OCI-LY7 (cell line): ENCODE data around the gene PIGW.

Experiments used
- EZH2phosphoT487 ChIP-seq: fragments of 200-600 bp; sonication (generic); IDR thresholded peaks from 2 replicates; pipeline ENCODE4 v1.6.1; 2018; ENCODE audit warnings: low read depth, borderline replicate concordance, mild to moderate bottlenecking, mixed run types, antibody characterized with exemption, low read length, moderate library complexity, mixed read lengths
- TF ChIP-seq, protein P1 (sequence below): fragments of 200-600 bp; sonication (generic); conservative IDR thresholded peaks from 2 replicates; pipeline ENCODE4 v1.5.1; 2014; ENCODE audit warnings: mild to moderate bottlenecking, antibody characterized with exemption, low read length, moderate library complexity, mixed read lengths

DNA sequence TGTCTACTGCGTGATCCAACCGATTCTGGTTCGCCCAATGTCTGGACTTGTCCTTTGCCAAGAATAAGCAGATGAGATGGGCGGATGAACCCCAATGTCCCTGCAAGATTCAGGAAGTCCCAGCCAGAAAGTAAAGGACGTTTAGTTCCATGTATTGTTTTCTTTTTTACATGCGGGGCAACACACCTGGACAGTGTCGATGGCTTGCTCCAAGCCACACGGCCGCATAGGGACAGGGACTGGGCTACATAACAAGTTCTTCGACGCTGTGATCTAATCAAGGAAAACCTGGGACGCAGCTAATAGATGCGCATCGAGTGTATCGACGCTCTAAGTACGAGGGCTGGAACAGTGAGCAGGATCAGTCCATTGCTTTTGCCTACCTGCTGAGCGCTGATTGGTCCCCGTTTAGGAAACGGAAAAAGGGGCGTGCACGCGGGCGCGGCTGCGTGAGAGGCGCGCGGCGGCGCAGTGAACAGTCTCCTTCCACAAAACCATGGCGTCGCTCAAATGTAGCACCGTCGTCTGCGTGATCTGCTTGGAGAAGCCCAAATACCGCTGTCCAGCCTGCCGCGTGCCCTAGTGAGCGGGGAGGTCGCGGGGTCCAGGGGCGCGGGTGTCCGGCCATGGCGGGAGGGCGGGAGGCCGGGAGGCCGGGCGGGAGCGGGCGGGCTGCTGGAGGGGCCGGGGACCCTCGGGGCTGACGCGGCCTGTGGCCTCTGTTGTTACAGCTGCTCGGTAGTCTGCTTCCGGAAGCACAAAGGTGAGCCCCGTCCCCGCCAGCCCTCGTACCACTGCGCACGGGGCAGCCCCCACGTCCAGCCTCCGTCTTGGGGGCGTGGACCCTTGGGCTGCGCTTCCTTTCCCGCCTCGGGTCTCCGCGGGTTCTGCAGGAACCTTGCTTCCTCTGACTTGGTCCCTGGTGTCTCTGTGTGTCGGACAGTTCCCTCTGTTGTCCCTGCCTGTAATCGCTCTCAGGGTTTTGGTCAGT is 48.3 kb upstream of the PIGW start, which contains the start of gene ZNHIT3:
- TF ChIP-seq, protein P1, sequence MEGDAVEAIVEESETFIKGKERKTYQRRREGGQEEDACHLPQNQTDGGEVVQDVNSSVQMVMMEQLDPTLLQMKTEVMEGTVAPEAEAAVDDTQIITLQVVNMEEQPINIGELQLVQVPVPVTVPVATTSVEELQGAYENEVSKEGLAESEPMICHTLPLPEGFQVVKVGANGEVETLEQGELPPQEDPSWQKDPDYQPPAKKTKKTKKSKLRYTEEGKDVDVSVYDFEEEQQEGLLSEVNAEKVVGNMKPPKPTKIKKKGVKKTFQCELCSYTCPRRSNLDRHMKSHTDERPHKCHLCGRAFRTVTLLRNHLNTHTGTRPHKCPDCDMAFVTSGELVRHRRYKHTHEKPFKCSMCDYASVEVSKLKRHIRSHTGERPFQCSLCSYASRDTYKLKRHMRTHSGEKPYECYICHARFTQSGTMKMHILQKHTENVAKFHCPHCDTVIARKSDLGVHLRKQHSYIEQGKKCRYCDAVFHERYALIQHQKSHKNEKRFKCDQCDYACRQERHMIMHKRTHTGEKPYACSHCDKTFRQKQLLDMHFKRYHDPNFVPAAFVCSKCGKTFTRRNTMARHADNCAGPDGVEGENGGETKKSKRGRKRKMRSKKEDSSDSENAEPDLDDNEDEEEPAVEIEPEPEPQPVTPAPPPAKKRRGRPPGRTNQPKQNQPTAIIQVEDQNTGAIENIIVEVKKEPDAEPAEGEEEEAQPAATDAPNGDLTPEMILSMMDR: no peak
- TF ChIP-seq EZH2phosphoT487: no peak
